DOHH2 (cell line): ENCODE data around the gene KCNK3.

Experiments
- EZH2phosphoT487 ChIP-seq: fragments of 200-600 bp; sonication (generic); IDR thresholded peaks from 2 replicates; pipeline ENCODE4 v1.6.1; 2017; ENCODE audit warnings: borderline replicate concordance, mild to moderate bottlenecking, antibody characterized with exemption, low read length, moderate library complexity, mixed read lengths
- TF ChIP-seq, protein P1 (sequence below): fragments of 200-600 bp; sonication (generic); IDR thresholded peaks from one replicate; pipeline ENCODE4 v1.5.1; 2014; ENCODE audit warnings: antibody characterized with exemption, mild to moderate bottlenecking, low read depth, low read length; ENCODE audit not compliant: poor library complexity, severe bottlenecking

DNA sequence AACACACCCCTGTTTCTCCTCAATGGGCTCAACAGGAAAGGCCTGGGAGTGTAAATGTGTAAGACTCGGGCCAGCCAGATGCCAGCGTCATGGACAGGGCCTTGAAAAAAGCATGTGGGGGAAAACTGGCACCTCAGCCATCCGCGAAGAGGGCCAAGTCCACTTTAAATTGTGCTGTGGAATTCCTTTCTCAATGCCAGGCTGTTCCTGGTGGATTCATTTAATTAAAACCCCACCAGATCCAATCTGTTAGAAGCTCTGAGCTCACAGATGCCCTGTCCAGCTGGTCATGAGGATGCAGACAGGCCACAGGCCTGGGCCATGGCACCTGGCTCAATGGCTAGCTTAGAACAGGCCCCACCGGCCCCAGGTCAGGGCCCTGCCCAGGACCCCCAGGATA lies 24.8 kb downstream of the KCNK3 start:
- TF ChIP-seq, protein P1, sequence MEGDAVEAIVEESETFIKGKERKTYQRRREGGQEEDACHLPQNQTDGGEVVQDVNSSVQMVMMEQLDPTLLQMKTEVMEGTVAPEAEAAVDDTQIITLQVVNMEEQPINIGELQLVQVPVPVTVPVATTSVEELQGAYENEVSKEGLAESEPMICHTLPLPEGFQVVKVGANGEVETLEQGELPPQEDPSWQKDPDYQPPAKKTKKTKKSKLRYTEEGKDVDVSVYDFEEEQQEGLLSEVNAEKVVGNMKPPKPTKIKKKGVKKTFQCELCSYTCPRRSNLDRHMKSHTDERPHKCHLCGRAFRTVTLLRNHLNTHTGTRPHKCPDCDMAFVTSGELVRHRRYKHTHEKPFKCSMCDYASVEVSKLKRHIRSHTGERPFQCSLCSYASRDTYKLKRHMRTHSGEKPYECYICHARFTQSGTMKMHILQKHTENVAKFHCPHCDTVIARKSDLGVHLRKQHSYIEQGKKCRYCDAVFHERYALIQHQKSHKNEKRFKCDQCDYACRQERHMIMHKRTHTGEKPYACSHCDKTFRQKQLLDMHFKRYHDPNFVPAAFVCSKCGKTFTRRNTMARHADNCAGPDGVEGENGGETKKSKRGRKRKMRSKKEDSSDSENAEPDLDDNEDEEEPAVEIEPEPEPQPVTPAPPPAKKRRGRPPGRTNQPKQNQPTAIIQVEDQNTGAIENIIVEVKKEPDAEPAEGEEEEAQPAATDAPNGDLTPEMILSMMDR, result no peak
- no peak for TF ChIP-seq EZH2phosphoT487
